Pancreas (tissue), 10 donors: ENCODE results near the gene GASK1B. TPM values are rescaled to one million over a fixed set of nuclear protein-coding genes. Genes with fewer than 3 reads are reported as not detected.

ENCODE experiments used
- ATAC-seq, 4 donors: fragments of 200-7000 bp; cut with Tn5 transposase; one replicate each; pipeline versions ENCODE4 v1.8.0 to v1.9.1; 2020; ENCODE audit warnings: mild to moderate bottlenecking in 4 of 4, moderate library complexity in 4 of 4
- DNase-seq, 6 donors: peaks; one replicate each; pipeline ENCODE4 v3.0.0-alpha.2; 2020
- FAIRE-seq: peaks from 2 replicates; lab custom pipeline; 2012; peaks lifted over from hg19 to GRCh38; lab: Jason Lieb, UNC
- H3K27ac ChIP-seq, 4 donors: fragments of 200-600 bp; sonication (generic); 1 replicate in 3 of 4; 2 replicates in 1 of 4; pipeline versions ENCODE4 v1.5.0 to v1.8.0; 2020
- H3K27me3 ChIP-seq, 4 donors: fragments of 200-600 bp; one replicate each; pipeline ENCODE4 v1.8.0; 2021
- H3K36me3 ChIP-seq, 3 donors: fragments of 200-600 bp; sonication (generic) in 1 of 3; one replicate each; pipeline versions ENCODE4 v1.5.0 to v1.8.0; 2020 to 2021
- H3K4me1 ChIP-seq, 3 donors: fragments of 200-600 bp; one replicate each; pipeline ENCODE4 v1.8.0; 2021
- H3K4me3 ChIP-seq, 4 donors: fragments of 200-600 bp; sonication (generic) in 2 of 4; one replicate each; pipeline versions ENCODE4 v1.5.0 to v1.8.0; 2020 to 2021
- H3K9me3 ChIP-seq, 4 donors: fragments of 200-600 bp; one replicate each; pipeline ENCODE4 v1.8.0; 2021
- CTCF ChIP-seq, 4 donors: fragments of 200-600 bp; sonication (generic) in 3 of 4; IDR thresholded peaks; one replicate each; pipeline versions ENCODE4 v1.5.0 to v1.8.0; 2021; ENCODE audit warnings: antibody characterized with exemption in 4 of 4
- WGBS, 2 donors: extraction: QIAGEN DNeasy Blood & Tissue Kit; methylation state at CpG; one replicate each; pipeline ENCODE4 v1.1.7; 2013; 5-methylcytosine and 5-hydroxymethylcytosine counted together
- intact Hi-C, 3 donors: fragments of 100-400 bp; cut with DNase I; formaldehyde crosslinking; loops; one replicate each; pipeline versions ENCODE4 v1.11.1 to v1.14.2; 2022
- polyA plus RNA-seq, 2 donors: library from polyadenylated mRNA; stranded (reverse); fragments of 200-250 nt; gene quantifications; one replicate each; pipeline ENCODE4 v1.2.3, GENCODE V29; 2013
- total RNA-seq, 6 donors: library from RNA; stranded (reverse); fragmentation: NEBNext Ultra II Directional in 4 of 6; extraction: Animal tissue kit (Norgen Biotek cat#: 25700) in 4 of 6; gene quantifications; one replicate each; pipeline versions ENCODE4 v1.2.1 to v1.2.4, GENCODE V29; 2021 to 2023
- donor health status: healthy with polysubstance abuse.
- donor health status: DM: no; HTN: no; CAD: no; lungs with moderate emphysema.
- donor health status: DM: no; HTN: no; CAD: no.
- donor health status: control.
- donor health status: control.
- donor health status: Bipolar disorder and iron deficiency.
- donor health status: DM: yes; HTN: yes; CAD: no.
- donor health status: DM: no; HTN: no; CAD: no.
- donor health status: DM: no; HTN: no; CAD: no.
- donor health status: DM: yes; HTN: yes; CAD: no.

Gene GASK1B
- total and polyA plus RNA-seq, 8 donors, result 1.4 to 27.7 (median 3.5) TPM

- no peak for TF ChIP-seq CTCF (IDR thresholded peaks at IDR 0.05)
- Histone ChIP-seq H3K4me1 (no peaks in the 10 kb centered on the region), H3K27ac (no peak overlapping the region), H3K27me3 (no peaks in the 10 kb centered on the region), H3K9me3 (no peaks in the 10 kb centered on the region), H3K36me3 (no peaks in the 10 kb centered on the region), H3K4me3 (no peak overlapping the region)
- intact Hi-C loops, result no loop called here
- ATAC-seq, result peak in 1 of 4 donors; percentile 9
- 85 to 91% methylated on average over 5 of the region's 5 CpGs for WGBS, 2 donors
- no peak for FAIRE-seq
- DNase-seq, result no peak
Measured at GRCh38 chr4:158192439-158193158, 19.8 kb upstream of the GASK1B start.

GRCh38 chr4:158190718-158191117 lies 17.9 kb upstream of the GASK1B start:
- Histone ChIP-seq H3K27me3 (no peaks in the 10 kb centered on the region), H3K4me1 (no peaks in the 10 kb centered on the region), H3K4me3 (no peak overlapping the region), H3K36me3 (no peaks in the 10 kb centered on the region), H3K27ac (no peak overlapping the region), H3K9me3 (no peaks in the 10 kb centered on the region)
- FAIRE-seq (no peak), ATAC-seq (no peak), DNase-seq (no peak)
- no peak for TF ChIP-seq CTCF (IDR thresholded peaks at IDR 0.05)
- intact Hi-C loops, result no loop called here
- 80 to 81% methylated on average over 2 of the region's 2 CpGs for WGBS, 2 donors

GRCh38 chr4:158189422-158189821 lies 16.6 kb upstream of the GASK1B start:
- TF ChIP-seq CTCF (IDR thresholded peaks at IDR 0.05), result no peak
- FAIRE-seq (no peak), DNase-seq (no peak), ATAC-seq (no peak)
- no peak overlapping the region for H3K27ac ChIP-seq
- intact Hi-C loops, result no loop called here
- 99 to 100% methylated on average over 1 of the region's 1 CpG for WGBS, 2 donors
- H3K36me3 ChIP-seq, result no peaks in the 10 kb centered on the region
- no peaks in the 10 kb centered on the region for H3K9me3 ChIP-seq
- H3K27me3 ChIP-seq, result no peaks in the 10 kb centered on the region
- no peaks in the 10 kb centered on the region for H3K4me1 ChIP-seq
- no peak overlapping the region for H3K4me3 ChIP-seq

- H3K4me1 ChIP-seq, result no peaks in the 10 kb centered on the region
- H3K27ac ChIP-seq, result no peak overlapping the region
- no peak for TF ChIP-seq CTCF (IDR thresholded peaks at IDR 0.05)
- no peak overlapping the region for H3K4me3 ChIP-seq
- H3K36me3 ChIP-seq, result no peaks in the 10 kb centered on the region
- intact Hi-C loops, result no loop called here
- ATAC-seq (no peak), FAIRE-seq (no peak), DNase-seq (no peak)
- WGBS, 2 donors, result 32 to 41% methylated on average over 2 of the region's 2 CpGs
- H3K9me3 ChIP-seq, result no peaks in the 10 kb centered on the region
- no peaks in the 10 kb centered on the region for H3K27me3 ChIP-seq
Measured at GRCh38 chr4:158186815-158187214, 14.0 kb upstream of the GASK1B start.

GRCh38 chr4:158182736-158183135 lies 9.9 kb upstream of the GASK1B start:
- FAIRE-seq (no peak), ATAC-seq (no peak), DNase-seq (no peak)
- H3K9me3 ChIP-seq, result no peaks in the 10 kb centered on the region
- H3K27ac ChIP-seq, result no peak overlapping the region
- H3K36me3 ChIP-seq, result no peaks in the 10 kb centered on the region
- no peaks in the 10 kb centered on the region for H3K27me3 ChIP-seq
- intact Hi-C loops, result no loop called here
- no peak overlapping the region for H3K4me3 ChIP-seq
- WGBS, 2 donors, result 97% methylated on average over 15 of the region's 15 CpGs
- no peaks in the 10 kb centered on the region for H3K4me1 ChIP-seq
- TF ChIP-seq CTCF (IDR thresholded peaks at IDR 0.05), result no peak
